Activated effector memory CD4-positive, alpha-beta T cell treated with anti-CD3 and anti-CD28 coated beads, Interleukin-2, amount 50 U/mL, for 16 hours (primary cell): Measurements from ENCODE around the gene NMRAL1.
A peak's percentile ranks its signal among the peaks of the same experiment; 100 is the strongest.

Source experiments
- DNase-seq: peaks from one replicate; pipeline ENCODE4 v3.0.0-alpha.2; 2020

NMRAL1 gene

GRCh38 chr16:4501071-4501478 lies 26.6 kb upstream of the NMRAL1 start:
- no peak for DNase-seq

- DNase-seq: no peak
Measured at GRCh38 chr16:4500272-4500671, 25.8 kb upstream of the NMRAL1 start.

- DNase-seq: no peak
Measured at GRCh38 chr16:4499196-4499555, 24.8 kb upstream of the NMRAL1 start.

- no peak for DNase-seq
Measured at GRCh38 chr16:4498546-4499195, 24.2 kb upstream of the NMRAL1 start.

GRCh38 chr16:4496305-4496704 lies 21.9 kb upstream of the NMRAL1 start:
- DNase-seq: no peak

GRCh38 chr16:4495766-4496165 lies 21.3 kb upstream of the NMRAL1 start:
- DNase-seq: no peak

- no peak for DNase-seq
Measured at GRCh38 chr16:4494746-4495490, 20.5 kb upstream of the NMRAL1 start.

GRCh38 chr16:4491898-4492297 lies 17.5 kb upstream of the NMRAL1 start:
- DNase-seq: no peak

GRCh38 chr16:4489030-4489429 lies 14.6 kb upstream of the NMRAL1 start:
- no peak for DNase-seq

- DNase-seq: no peak
Measured at GRCh38 chr16:4488499-4488967, 14.1 kb upstream of the NMRAL1 start.

- DNase-seq: no peak
Measured at GRCh38 chr16:4487955-4488498, 13.6 kb upstream of the NMRAL1 start.

- DNase-seq: no peak
Measured at GRCh38 chr16:4486126-4486893, 11.9 kb upstream of the NMRAL1 start.

GRCh38 chr16:4481963-4482362 lies 7.5 kb upstream of the NMRAL1 start:
- no peak for DNase-seq

- DNase-seq: no peak
Measured at GRCh38 chr16:4481526-4481925, 7.1 kb upstream of the NMRAL1 start.

GRCh38 chr16:4477966-4478365 lies 3.5 kb upstream of the NMRAL1 start:
- no peak for DNase-seq

GRCh38 chr16:4475880-4476788 lies 1.7 kb upstream of the NMRAL1 start, which contains the start of gene HMOX2:
HMOX2 (plus strand) TSS chr16:4476398; CDS start chr16:4505525, 29,127 bp downstream.
- peak; percentile 98 for DNase-seq

- DNase-seq: no peak
Measured at GRCh38 chr16:4472880-4473279, 1.5 kb downstream of the NMRAL1 start.

- no peak for DNase-seq
Measured at GRCh38 chr16:4471869-4472268, 2.6 kb downstream of the NMRAL1 start.

- DNase-seq: no peak
Measured at GRCh38 chr16:4468972-4469371, 5.5 kb downstream of the NMRAL1 start.

- DNase-seq: no peak
Measured at GRCh38 chr16:4467916-4468315, 6.5 kb downstream of the NMRAL1 start.

- DNase-seq: peak; percentile 85
Measured at GRCh38 chr16:4465977-4466779, 8.2 kb downstream of the NMRAL1 start.
